Nephron (organoid): ENCODE results near the gene NUP62.

ENCODE experiments used
- H3K27ac Mint-ChIP-seq, 3 experiments: 2 replicates each; pipeline ENCODE4 v1.8.0; 2020; ENCODE audit warnings: mixed read lengths in 3 of 3, mild to moderate bottlenecking in 2 of 3, moderate library complexity in 1 of 3
- H3K27me3 Mint-ChIP-seq: 2 replicates; pipeline ENCODE4 v1.8.0; 2021; ENCODE audit warnings: low read depth, mild to moderate bottlenecking, moderate library complexity, mixed read lengths
- H3K36me3 Mint-ChIP-seq: 2 replicates; pipeline ENCODE4 v1.8.0; 2020; ENCODE audit warnings: low read depth, mixed read lengths
- H3K4me1 Mint-ChIP-seq: 2 replicates; pipeline ENCODE4 v1.8.0; 2020; ENCODE audit warnings: mixed read lengths
- H3K4me3 Mint-ChIP-seq, 3 experiments: 2 replicates each; pipeline ENCODE4 v1.8.0; 2020; ENCODE audit warnings: mild to moderate bottlenecking in 3 of 3, mixed read lengths in 3 of 3, moderate library complexity in 2 of 3
- H3K9me3 Mint-ChIP-seq: 2 replicates; pipeline ENCODE4 v1.8.0; 2020; ENCODE audit warnings: mixed read lengths
- TF ChIP-seq, protein P1 (sequence below), 3 experiments: fragments of 200-600 bp; sonication (generic); IDR thresholded peaks; one replicate each; pipeline ENCODE4 v1.5.0; 2021; ENCODE audit warnings: antibody characterized with exemption in 3 of 3; ENCODE audit not compliant: unreplicated experiment in 3 of 3

NUP62 gene

DNA sequence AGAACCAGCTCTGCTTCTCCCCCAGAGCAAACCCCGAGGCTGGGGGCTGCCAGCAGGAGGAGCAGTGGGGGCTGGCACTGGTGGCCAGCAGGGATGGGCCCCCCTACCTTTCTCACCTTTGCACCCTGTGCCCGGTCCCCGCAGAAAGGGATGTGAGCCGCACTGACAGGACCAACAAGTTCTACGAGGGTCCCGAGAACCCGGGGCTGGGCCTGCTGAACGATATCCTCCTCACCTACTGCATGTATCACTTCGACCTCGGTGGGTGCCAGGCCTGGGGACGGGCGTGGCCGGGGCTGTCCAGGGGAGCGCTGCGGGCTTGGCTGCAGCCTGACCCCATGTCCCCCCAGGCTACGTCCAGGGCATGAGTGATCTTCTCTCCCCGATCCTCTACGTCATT lies 45.2 kb downstream of the NUP62 start:
- peaks cover 59% of the 10 kb centered on the region for H3K36me3 Mint-ChIP-seq
- no peak overlapping the region for H3K4me3 Mint-ChIP-seq
- no peaks in the 10 kb centered on the region for H3K4me1 Mint-ChIP-seq
- no peak overlapping the region for H3K27ac Mint-ChIP-seq
- no peaks in the 10 kb centered on the region for H3K27me3 Mint-ChIP-seq
- H3K9me3 Mint-ChIP-seq = no peaks in the 10 kb centered on the region
- TF ChIP-seq, protein P1, sequence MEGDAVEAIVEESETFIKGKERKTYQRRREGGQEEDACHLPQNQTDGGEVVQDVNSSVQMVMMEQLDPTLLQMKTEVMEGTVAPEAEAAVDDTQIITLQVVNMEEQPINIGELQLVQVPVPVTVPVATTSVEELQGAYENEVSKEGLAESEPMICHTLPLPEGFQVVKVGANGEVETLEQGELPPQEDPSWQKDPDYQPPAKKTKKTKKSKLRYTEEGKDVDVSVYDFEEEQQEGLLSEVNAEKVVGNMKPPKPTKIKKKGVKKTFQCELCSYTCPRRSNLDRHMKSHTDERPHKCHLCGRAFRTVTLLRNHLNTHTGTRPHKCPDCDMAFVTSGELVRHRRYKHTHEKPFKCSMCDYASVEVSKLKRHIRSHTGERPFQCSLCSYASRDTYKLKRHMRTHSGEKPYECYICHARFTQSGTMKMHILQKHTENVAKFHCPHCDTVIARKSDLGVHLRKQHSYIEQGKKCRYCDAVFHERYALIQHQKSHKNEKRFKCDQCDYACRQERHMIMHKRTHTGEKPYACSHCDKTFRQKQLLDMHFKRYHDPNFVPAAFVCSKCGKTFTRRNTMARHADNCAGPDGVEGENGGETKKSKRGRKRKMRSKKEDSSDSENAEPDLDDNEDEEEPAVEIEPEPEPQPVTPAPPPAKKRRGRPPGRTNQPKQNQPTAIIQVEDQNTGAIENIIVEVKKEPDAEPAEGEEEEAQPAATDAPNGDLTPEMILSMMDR (IDR thresholded peaks at IDR 0.05; ENCODE audit: unreplicated experiment in 3 of 3) = no peak

DNA sequence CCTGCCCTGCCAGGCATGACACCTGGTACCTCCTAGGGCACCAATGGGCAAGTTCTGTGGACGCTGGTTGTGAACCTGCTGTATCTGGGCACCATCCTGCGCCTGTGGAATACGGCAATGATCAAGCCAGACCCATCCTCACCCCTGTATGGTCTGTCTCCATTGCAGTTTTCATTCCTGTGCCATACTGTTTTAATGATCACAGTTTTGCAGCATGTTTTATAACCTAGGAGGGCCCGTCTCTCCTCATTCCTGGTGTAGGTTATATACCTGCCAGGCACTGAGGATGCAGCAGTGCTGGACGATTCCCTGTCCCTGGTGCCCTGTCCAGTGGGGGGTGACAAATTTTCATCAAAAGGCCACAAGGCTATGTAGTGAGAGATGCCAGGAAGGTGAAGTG lies 46.2 kb downstream of the NUP62 start:
- Mint-ChIP-seq H3K27ac (no peak overlapping the region), H3K36me3 (peaks cover 66% of the 10 kb centered on the region), H3K4me3 (no peak overlapping the region), H3K4me1 (peaks cover 2% of the 10 kb centered on the region), H3K9me3 (no peaks in the 10 kb centered on the region), H3K27me3 (no peaks in the 10 kb centered on the region)
- TF ChIP-seq, protein P1 (IDR thresholded peaks at IDR 0.05; ENCODE audit: unreplicated experiment in 3 of 3) = no peak

DNA sequence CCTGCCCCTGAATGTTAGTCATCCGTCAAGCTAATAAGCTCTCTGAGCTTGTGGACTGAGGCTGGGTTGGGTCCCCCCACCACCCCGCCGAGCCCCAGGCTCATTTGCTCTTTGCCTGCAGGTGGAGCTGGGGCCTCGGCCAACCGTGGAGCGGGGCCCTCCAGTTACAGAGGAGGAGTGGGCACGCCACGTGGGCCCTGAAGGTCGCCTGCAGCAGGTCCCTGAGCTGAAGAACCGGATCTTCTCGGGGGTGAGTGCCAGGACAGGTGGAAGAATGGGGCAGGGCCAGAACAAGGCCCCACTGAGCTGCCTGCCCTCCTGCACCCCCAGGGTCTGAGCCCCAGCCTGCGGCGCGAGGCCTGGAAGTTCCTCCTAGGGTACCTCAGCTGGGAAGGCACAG lies 46.7 kb downstream of the NUP62 start:
- TF ChIP-seq, protein P1 (IDR thresholded peaks at IDR 0.05; ENCODE audit: unreplicated experiment in 3 of 3) = no peak
- Mint-ChIP-seq H3K36me3 (peaks cover 68% of the 10 kb centered on the region), H3K4me3 (no peak overlapping the region), H3K9me3 (no peaks in the 10 kb centered on the region), H3K4me1 (peaks cover 4% of the 10 kb centered on the region), H3K27ac (no peak overlapping the region), H3K27me3 (no peaks in the 10 kb centered on the region)

GRCh38 chr19:49881672-49882394 lies 47.5 kb downstream of the NUP62 start:
- Mint-ChIP-seq H3K4me1 (peaks cover 4% of the 10 kb centered on the region), H3K4me3 (peak overlapping the region in 1 of 3 experiments; percentile 42), H3K9me3 (no peaks in the 10 kb centered on the region), H3K36me3 (peaks cover 68% of the 10 kb centered on the region), H3K27me3 (no peaks in the 10 kb centered on the region), H3K27ac (no peak overlapping the region)
- TF ChIP-seq, protein P1 (IDR thresholded peaks at IDR 0.05; ENCODE audit: unreplicated experiment in 3 of 3) = no peak

DNA sequence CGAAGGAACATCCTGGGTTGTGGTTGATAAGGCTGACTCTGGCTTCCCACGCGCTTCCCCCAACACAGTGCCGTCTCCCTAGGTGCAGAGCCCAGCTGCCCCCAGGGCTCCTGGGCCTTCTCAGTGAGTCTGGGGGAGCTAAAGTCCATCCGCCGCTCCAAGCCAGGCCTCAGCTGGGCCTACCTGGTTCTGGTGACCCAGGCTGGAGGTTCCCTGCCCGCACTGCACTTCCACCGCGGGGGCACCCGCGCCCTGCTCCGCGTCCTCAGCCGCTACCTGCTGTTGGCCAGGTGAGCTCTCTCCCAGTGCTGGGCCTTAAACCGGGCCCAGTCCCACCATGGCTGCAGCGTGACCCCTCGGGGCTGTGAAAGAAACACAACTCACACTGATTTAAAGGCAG lies 48.1 kb downstream of the NUP62 start:
- Mint-ChIP-seq H3K4me1 (peaks cover 4% of the 10 kb centered on the region), H3K27ac (no peak overlapping the region), H3K36me3 (peaks cover 64% of the 10 kb centered on the region), H3K27me3 (no peaks in the 10 kb centered on the region), H3K4me3 (peak overlapping the region in 1 of 3 experiments; percentile 42), H3K9me3 (no peaks in the 10 kb centered on the region)
- TF ChIP-seq, protein P1 (IDR thresholded peaks at IDR 0.05; ENCODE audit: unreplicated experiment in 3 of 3) = no peak
